NCI-H345 (cell line): ENCODE results near the gene DSN1.

Experiments
- DNase-seq: peaks from one replicate; lab custom pipeline; 2025; lab: John Stamatoyannopoulos, UW

DSN1 gene

GRCh38 chr20:36754656-36755222 lies 18.8 kb downstream of the DSN1 start:
- DNase-seq, result peak; percentile 47

GRCh38 chr20:36752582-36752981 lies 21.0 kb downstream of the DSN1 start:
- DNase-seq, result no peak

- peak; percentile 98 for DNase-seq
Measured at GRCh38 chr20:36745927-36746659, 27.5 kb downstream of the DSN1 start, which contains the start of gene NDRG3. Gene NDRG3, minus strand, starts transcription at chr20:36746090. Its CDS starts 24,355 bp downstream, at chr20:36721735.

- peak; percentile 38 for DNase-seq
Measured at GRCh38 chr20:36745234-36745926, 28.2 kb downstream of the DSN1 start.

DNA sequence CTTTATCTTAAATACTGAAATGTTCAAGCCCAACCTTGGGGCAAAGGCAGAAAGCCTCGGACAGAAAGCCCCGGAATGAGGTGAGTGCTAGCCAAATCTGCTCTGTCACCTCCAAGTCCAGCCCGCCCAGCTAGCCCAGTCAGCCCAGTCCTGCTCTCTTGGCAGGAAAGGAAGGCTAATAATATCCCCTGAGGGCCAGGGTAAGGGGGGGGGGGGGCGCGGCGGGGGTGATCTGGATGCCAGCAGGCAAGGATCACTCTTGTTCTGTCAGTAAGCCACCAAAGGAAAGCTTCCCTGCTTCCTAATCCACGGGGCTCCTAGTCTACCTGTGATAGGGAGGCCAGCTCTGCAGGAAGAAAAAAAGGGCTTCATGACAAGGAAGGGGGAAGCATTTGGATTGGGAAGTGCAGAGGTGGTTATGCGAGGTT lies 28.8 kb downstream of the DSN1 start:
- peak; percentile 17 for DNase-seq

GRCh38 chr20:36744243-36744642 lies 29.3 kb downstream of the DSN1 start:
- no peak for DNase-seq

- no peak for DNase-seq
Measured at GRCh38 chr20:36742558-36742957, 31.0 kb downstream of the DSN1 start.

DNA sequence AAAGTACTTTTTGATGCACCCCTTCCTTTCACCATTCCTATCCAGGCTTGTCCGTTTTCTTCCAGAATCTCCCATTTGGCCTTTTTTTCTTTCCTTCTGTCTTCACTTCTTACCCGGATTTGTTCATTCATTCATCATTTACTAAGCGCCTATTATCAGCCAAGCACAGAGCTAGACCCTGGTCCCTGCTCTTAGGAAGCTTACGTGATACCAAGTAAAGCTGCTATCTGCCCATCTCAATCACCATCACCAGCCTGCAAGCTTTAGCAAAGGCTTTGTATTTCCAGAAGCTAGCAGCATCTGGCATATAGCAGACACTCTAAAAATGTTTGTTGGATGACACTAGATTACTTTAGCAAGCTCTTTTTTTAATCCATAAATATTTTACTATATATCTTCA lies 32.5 kb downstream of the DSN1 start:
- no peak for DNase-seq

DNA sequence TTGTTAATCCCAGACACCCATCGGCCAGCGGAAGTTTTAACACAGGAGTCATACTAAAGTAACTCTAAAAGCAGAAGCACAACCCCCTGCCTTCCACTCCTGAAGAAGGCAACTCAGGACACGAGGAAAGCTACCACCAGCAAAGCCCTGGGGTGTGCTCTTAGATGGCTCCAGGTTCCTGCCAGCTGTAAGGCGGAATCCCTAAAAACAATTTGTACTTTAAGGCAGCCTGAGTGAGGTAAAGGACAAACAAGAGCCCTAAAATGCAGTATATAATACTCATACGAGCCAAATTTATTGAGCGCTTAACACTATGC lies 36.4 kb downstream of the DSN1 start:
- DNase-seq, result no peak

GRCh38 chr20:36736451-36737182 lies 36.9 kb downstream of the DSN1 start:
- no peak for DNase-seq

GRCh38 chr20:36732456-36732855 lies 41.1 kb downstream of the DSN1 start:
- DNase-seq, result no peak

DNA sequence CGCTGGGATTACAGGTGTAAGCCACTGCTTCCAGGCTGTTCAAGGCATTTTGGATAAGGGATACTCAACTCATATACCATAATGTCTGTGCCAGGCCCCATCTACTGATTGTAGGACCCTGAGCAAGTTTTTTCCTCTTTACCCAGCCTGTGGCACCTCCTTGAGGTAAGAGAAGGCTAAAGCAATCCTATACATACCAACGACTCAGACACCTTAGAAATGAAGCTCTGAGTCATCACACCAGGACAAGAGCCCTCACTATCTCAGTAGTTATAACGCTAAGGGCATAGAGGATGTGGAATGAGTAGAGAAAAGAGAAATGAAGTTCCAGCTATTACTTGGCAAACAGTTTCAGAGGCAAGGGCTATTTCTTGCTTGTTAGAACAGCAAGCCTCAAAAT lies 44.6 kb downstream of the DSN1 start:
- no peak for DNase-seq

- no peak for DNase-seq
Measured at GRCh38 chr20:36726168-36726567, 47.4 kb downstream of the DSN1 start.

- no peak for DNase-seq
Measured at GRCh38 chr20:36720510-36720909, 53.1 kb downstream of the DSN1 start.

GRCh38 chr20:36717657-36718056 lies 55.9 kb downstream of the DSN1 start:
- no peak for DNase-seq

DNA sequence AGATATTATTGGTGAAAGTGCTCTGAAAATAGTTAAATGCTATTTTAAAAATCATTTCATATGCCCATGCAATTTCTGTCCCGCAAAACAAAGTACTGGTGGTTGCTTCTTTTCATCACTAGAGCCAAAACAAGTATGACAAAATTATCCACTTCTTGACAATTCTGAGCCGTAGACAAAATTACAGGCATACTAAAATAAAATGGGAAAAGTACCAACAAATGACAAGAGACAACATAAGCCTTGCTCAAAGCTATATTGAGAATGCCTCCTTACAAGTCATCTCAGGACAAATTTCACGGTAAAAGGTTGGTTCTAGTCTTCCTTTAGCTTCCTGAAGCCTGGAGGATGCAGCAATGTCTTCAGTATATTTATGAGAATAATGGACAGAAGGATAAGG lies 56.5 kb downstream of the DSN1 start:
- no peak for DNase-seq

DNA sequence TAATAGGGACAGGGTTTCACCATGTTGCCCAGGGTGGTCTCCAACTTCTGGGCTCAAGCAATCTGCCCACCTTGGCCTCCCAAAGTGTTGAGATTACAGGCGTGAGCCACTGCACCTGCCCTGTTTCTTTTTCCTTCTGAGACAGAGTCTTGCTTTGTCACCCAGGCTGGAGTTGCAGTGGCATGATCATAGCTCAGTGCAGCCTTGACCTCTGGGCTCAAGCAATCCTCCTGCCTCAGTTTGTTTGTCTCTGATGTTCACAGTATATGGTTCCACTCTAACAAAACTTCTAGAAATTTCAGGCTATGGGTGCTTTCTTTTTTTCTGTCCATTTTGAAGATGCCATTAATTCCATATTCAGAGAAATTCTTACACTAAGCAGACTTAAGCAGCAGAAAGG lies 60.8 kb downstream of the DSN1 start:
- no peak for DNase-seq

DNA sequence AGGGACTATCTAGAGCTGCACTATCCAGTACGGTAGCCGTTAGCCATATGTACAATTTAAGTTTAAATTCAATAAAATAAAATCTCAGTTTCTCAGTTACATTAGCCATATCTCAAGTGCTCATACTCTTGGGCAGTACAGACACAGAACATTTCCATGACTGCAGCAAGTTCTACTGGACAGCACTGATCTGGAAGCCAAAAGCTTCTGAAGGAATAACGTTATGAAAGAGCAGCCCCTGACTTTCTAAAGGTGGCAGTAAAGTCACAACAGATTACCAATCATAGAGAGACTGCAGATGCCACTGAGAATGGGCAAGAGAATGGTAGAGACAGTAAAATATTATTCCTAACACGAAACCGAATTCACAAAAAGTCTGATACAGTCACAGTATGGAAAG lies 64.4 kb downstream of the DSN1 start:
- no peak for DNase-seq

DNA sequence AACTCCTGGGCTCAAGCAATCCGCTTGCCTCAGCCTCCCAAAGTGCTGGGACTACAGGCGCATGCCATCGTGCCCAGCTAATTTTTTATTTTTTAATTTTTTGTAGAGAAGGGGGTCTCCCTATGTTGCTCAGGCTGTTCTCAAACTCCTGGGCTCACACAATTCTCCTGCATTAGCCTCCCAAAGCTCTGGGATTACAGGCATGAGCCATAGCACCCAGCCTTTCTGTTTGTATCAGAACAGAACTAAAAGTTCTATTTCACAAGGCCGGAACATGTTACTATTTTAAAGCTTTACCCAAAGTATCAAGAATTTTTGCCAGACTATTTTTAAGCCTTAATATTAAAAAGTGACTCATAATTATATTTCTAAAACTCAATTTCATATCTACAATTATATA lies 70.0 kb downstream of the DSN1 start:
- no peak for DNase-seq
